ENCODE measurements around the gene MAST2. TPM values are rescaled to one million over a fixed set of nuclear protein-coding genes. Genes with fewer than 3 reads are reported as not detected.

MAST2 gene
- total and polyA plus RNA-seq, 9 of the 15 experiments (the other 6 are each of a cell fraction or from before 2014, with no cell fraction given): 0.73 to 32.0 (median 17.8) TPM

GRCh38 chr1:45879885-45880598 lies 76.6 kb downstream of the MAST2 start (continued):
- TF ChIP-seq, protein P1, sequence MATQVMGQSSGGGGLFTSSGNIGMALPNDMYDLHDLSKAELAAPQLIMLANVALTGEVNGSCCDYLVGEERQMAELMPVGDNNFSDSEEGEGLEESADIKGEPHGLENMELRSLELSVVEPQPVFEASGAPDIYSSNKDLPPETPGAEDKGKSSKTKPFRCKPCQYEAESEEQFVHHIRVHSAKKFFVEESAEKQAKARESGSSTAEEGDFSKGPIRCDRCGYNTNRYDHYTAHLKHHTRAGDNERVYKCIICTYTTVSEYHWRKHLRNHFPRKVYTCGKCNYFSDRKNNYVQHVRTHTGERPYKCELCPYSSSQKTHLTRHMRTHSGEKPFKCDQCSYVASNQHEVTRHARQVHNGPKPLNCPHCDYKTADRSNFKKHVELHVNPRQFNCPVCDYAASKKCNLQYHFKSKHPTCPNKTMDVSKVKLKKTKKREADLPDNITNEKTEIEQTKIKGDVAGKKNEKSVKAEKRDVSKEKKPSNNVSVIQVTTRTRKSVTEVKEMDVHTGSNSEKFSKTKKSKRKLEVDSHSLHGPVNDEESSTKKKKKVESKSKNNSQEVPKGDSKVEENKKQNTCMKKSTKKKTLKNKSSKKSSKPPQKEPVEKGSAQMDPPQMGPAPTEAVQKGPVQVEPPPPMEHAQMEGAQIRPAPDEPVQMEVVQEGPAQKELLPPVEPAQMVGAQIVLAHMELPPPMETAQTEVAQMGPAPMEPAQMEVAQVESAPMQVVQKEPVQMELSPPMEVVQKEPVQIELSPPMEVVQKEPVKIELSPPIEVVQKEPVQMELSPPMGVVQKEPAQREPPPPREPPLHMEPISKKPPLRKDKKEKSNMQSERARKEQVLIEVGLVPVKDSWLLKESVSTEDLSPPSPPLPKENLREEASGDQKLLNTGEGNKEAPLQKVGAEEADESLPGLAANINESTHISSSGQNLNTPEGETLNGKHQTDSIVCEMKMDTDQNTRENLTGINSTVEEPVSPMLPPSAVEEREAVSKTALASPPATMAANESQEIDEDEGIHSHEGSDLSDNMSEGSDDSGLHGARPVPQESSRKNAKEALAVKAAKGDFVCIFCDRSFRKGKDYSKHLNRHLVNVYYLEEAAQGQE (IDR thresholded peaks at IDR 0.05; ENCODE audit: borderline replicate concordance): no peak
- TF ChIP-seq, protein P1 (CRISPR knock-in tag; IDR thresholded peaks at IDR 0.05; ENCODE audit: low read depth): no peak
- TF ChIP-seq CBFA2T3 (IDR thresholded peaks at IDR 0.05) (no peak), CHD4 (IDR thresholded peaks at IDR 0.05; ENCODE audit: insufficient read depth, insufficient replicate concordance, low read depth, low read length, poor library complexity, severe bottlenecking) (no peak), KLF6 (CRISPR knock-in tag; IDR thresholded peaks at IDR 0.05; ENCODE audit: borderline replicate concordance) (no peak), MYBL2 (IDR thresholded peaks at IDR 0.05; ENCODE audit: low read depth) (no peak), MYBL2 (CRISPR knock-in tag; IDR thresholded peaks at IDR 0.05; ENCODE audit: borderline replicate concordance) (no peak), LCOR (CRISPR knock-in tag; IDR thresholded peaks at IDR 0.05) (no peak)
- TF ChIP-seq, protein P2, sequence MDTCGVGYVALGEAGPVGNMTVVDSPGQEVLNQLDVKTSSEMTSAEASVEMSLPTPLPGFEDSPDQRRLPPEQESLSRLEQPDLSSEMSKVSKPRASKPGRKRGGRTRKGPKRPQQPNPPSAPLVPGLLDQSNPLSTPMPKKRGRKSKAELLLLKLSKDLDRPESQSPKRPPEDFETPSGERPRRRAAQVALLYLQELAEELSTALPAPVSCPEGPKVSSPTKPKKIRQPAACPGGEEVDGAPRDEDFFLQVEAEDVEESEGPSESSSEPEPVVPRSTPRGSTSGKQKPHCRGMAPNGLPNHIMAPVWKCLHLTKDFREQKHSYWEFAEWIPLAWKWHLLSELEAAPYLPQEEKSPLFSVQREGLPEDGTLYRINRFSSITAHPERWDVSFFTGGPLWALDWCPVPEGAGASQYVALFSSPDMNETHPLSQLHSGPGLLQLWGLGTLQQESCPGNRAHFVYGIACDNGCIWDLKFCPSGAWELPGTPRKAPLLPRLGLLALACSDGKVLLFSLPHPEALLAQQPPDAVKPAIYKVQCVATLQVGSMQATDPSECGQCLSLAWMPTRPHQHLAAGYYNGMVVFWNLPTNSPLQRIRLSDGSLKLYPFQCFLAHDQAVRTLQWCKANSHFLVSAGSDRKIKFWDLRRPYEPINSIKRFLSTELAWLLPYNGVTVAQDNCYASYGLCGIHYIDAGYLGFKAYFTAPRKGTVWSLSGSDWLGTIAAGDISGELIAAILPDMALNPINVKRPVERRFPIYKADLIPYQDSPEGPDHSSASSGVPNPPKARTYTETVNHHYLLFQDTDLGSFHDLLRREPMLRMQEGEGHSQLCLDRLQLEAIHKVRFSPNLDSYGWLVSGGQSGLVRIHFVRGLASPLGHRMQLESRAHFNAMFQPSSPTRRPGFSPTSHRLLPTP (IDR thresholded peaks at IDR 0.05; ENCODE audit: borderline replicate concordance, extremely low read depth, insufficient read length): no peak
- TF ChIP-seq, protein P3, sequence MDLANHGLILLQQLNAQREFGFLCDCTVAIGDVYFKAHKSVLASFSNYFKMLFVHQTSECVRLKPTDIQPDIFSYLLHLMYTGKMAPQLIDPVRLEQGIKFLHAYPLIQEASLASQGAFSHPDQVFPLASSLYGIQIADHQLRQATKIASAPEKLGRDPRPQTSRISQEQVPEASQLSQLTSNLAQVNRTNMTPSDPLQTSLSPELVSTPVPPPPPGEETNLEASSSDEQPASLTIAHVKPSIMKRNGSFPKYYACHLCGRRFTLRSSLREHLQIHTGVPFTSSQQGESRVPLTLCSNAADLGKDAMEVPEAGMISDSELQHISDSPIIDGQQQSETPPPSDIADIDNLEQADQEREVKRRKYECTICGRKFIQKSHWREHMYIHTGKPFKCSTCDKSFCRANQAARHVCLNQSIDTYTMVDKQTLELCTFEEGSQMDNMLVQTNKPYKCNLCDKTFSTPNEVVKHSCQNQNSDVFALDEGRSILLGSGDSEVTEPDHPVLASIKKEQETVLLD (IDR thresholded peaks at IDR 0.05): no peak
